SU-DHL-6 (cell line): Measurements from ENCODE around the gene COL16A1.

ENCODE experiments used
- EZH2phosphoT487 ChIP-seq: fragments of 200-600 bp; sonication (generic), shearing (Covaris generic); conservative IDR thresholded peaks from 2 replicates; pipeline ENCODE4 v1.6.1; 2018; ENCODE audit warnings: mild to moderate bottlenecking, antibody characterized with exemption, low read length, moderate library complexity, mixed read lengths
- TF ChIP-seq, protein P1 (sequence below): fragments of 200-600 bp; sonication (generic); IDR thresholded peaks from one replicate; pipeline ENCODE4 v1.5.1; 2017; ENCODE audit warnings: antibody characterized with exemption, mild to moderate bottlenecking, low read length, moderate library complexity; ENCODE audit not compliant: insufficient read depth, poor library complexity, severe bottlenecking

DNA sequence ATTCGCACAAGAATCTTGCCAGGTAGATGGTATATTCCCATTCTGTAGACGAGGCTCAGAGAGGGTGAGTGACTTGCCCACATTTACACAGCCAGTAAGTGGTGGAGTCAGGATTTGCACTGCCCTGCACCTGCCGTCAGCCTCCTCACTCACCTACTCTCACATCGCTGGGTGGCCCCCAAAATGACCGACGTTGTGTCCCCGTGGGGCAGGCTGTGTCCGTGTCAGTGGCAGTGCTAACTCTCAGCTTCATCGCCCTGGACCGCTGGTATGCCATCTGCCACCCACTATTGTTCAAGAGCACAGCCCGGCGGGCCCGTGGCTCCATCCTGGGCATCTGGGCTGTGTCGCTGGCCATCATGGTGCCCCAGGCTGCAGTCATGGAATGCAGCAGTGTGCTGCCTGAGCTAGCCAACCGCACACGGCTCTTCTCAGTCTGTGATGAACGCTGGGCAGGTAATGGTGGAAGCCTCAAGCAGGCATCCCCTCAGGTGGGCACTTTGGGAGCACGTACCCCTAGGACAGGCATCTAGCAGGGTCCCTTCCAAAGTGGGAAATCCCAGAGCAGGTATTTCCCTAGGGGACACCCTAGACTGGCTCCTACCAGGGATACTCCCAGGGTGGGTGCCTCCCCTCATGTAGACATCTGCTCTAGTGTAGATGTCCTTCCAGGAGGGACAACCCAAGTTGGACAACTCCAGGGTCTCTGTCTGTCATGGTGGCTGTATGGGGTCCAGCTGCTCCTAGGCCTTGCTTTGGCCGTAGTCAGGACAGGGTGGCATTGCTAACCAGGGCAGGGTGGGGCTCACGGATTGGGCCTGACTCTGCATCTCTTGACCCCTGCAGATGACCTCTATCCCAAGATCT, 83.0 kb downstream of the COL16A1 start:
- TF ChIP-seq, protein P1, sequence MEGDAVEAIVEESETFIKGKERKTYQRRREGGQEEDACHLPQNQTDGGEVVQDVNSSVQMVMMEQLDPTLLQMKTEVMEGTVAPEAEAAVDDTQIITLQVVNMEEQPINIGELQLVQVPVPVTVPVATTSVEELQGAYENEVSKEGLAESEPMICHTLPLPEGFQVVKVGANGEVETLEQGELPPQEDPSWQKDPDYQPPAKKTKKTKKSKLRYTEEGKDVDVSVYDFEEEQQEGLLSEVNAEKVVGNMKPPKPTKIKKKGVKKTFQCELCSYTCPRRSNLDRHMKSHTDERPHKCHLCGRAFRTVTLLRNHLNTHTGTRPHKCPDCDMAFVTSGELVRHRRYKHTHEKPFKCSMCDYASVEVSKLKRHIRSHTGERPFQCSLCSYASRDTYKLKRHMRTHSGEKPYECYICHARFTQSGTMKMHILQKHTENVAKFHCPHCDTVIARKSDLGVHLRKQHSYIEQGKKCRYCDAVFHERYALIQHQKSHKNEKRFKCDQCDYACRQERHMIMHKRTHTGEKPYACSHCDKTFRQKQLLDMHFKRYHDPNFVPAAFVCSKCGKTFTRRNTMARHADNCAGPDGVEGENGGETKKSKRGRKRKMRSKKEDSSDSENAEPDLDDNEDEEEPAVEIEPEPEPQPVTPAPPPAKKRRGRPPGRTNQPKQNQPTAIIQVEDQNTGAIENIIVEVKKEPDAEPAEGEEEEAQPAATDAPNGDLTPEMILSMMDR = no peak
- no peak for TF ChIP-seq EZH2phosphoT487
